IMR-90 (cell line): Measurements from ENCODE around the gene RUFY1. TPM values are rescaled to one million over a fixed set of nuclear protein-coding genes. Genes with fewer than 3 reads are reported as not detected.

Experiments
- ATAC-seq: fragments of 200-7000 bp; cut with Tn5 transposase; 2 replicates; pipeline ENCODE4 v1.9.1; 2020; ENCODE audit warnings: low read depth, mild to moderate bottlenecking, moderate library complexity
- BruUV-seq: library from RNA; stranded (reverse); fragments of 400-500 nt; replicated peaks from 2 replicates; lab custom pipeline; 2021; lab: Mats Ljungman, UMichigan
- CTCF ChIA-PET: fragments of 300-600 bp; formaldehyde crosslinking; extraction: SDS; loops from one replicate; lab custom pipeline; 2021; ENCODE audit warnings: antibody characterized with exemption; lab: Yijun Ruan, JAX
- POLR2A ChIA-PET: fragments of 300-600 bp; sonication (Branson Sonifier 250); formaldehyde crosslinking; loops from one replicate; lab custom pipeline; 2022; ENCODE audit warnings: antibody characterized with exemption; ENCODE audit not compliant: unreplicated experiment; lab: Charles Lee
- DNase-seq: peaks from one replicate; pipeline ENCODE4 v3.0.0; 2013
- H2AFZ ChIP-seq: replicated peaks from 2 replicates; pipeline ENCODE3; 2013; ENCODE audit warnings: low read length, mild to moderate bottlenecking; ENCODE audit not compliant: poor library complexity
- H2AK5ac ChIP-seq: 2 replicates; pipeline ENCODE4 v1.6.1; 2013; ENCODE audit warnings: low read depth, low read length, inconsistent platforms
- H2AK9ac ChIP-seq: replicated peaks from 2 replicates; pipeline ENCODE3; 2013; ENCODE audit warnings: mild to moderate bottlenecking, low read depth, low read length, moderate library complexity; ENCODE audit not compliant: poor library complexity
- H2BK120ac ChIP-seq: 2 replicates; pipeline ENCODE4 v1.6.1; 2013; ENCODE audit warnings: low read depth, low read length, inconsistent platforms
- H2BK15ac ChIP-seq: 3 replicates; pipeline ENCODE4 v1.6.1; 2013; ENCODE audit warnings: low read depth, low read length, inconsistent platforms
- H2BK20ac ChIP-seq: 2 replicates; pipeline ENCODE4 v1.6.1; 2013; ENCODE audit warnings: low read depth, mild to moderate bottlenecking, inconsistent platforms, low read length, moderate library complexity
- H2BK5ac ChIP-seq: 2 replicates; pipeline ENCODE4 v1.6.1; 2013; ENCODE audit warnings: mild to moderate bottlenecking, low read depth, low read length, inconsistent platforms; ENCODE audit not compliant: poor library complexity, severe bottlenecking
- H3K14ac ChIP-seq: replicated peaks from 2 replicates; pipeline ENCODE4 v1.6.1; 2013; ENCODE audit warnings: low read depth, low read length, inconsistent platforms
- H3K18ac ChIP-seq: 2 replicates; pipeline ENCODE4 v1.6.1; 2013; ENCODE audit warnings: low read depth, low read length, control low read depth
- H3K23ac ChIP-seq: 2 replicates; pipeline ENCODE4 v1.6.1; 2013; ENCODE audit warnings: low read depth, low read length, inconsistent platforms
- H3K27ac ChIP-seq: 2 replicates; pipeline ENCODE4 v1.5.1; 2013; ENCODE audit warnings: mild to moderate bottlenecking, control low read depth, low read length; ENCODE audit not compliant: insufficient read depth
- H3K27me3 ChIP-seq: 2 replicates; pipeline ENCODE4 v1.6.1; 2013; ENCODE audit warnings: low read length; ENCODE audit not compliant: control insufficient read depth, insufficient read depth
- H3K36me3 ChIP-seq: 2 replicates; pipeline ENCODE4 v1.6.1; 2013; ENCODE audit warnings: low read length, mixed read lengths; ENCODE audit not compliant: control insufficient read depth, insufficient read depth
- H3K4ac ChIP-seq: 2 replicates; pipeline ENCODE4 v1.6.1; 2013; ENCODE audit warnings: low read depth, low read length, inconsistent platforms
- H3K4me1 ChIP-seq: 2 replicates; pipeline ENCODE4 v1.6.1; 2013; ENCODE audit warnings: low read length, mixed read lengths; ENCODE audit not compliant: control insufficient read depth, insufficient read depth
- H3K4me2 ChIP-seq: 2 replicates; pipeline ENCODE4 v1.6.1; 2013; ENCODE audit warnings: low read depth, mild to moderate bottlenecking, control low read depth, low read length, moderate library complexity
- H3K4me3 ChIP-seq: 2 replicates; pipeline ENCODE4 v1.5.1; 2013; ENCODE audit warnings: low read depth, mild to moderate bottlenecking, control low read depth, low read length, moderate library complexity; ENCODE audit not compliant: insufficient read depth
- H3K56ac ChIP-seq: 2 replicates; pipeline ENCODE4 v1.6.1; 2013; ENCODE audit warnings: low read length, inconsistent platforms; ENCODE audit not compliant: insufficient read depth; ENCODE audit errors: extremely low read depth
- H3K79me1 ChIP-seq, 2 experiments: 2 replicates each; pipeline ENCODE4 v1.6.1; 2013; ENCODE audit warnings: low read length in 2 of 2, inconsistent platforms in 1 of 2, low read depth in 1 of 2
- H3K9ac ChIP-seq: 2 replicates; pipeline ENCODE4 v1.6.1; 2013; ENCODE audit warnings: low read depth, low read length, control low read depth
- H3K9me1 ChIP-seq: 2 replicates; pipeline ENCODE4 v1.6.1; 2013; ENCODE audit warnings: low read length, inconsistent platforms; ENCODE audit not compliant: insufficient read depth
- H3K9me3 ChIP-seq: 2 replicates; pipeline ENCODE4 v1.6.1; 2013; ENCODE audit warnings: low read length; ENCODE audit not compliant: control insufficient read depth, insufficient read depth
- H4K20me1 ChIP-seq: 2 replicates; pipeline ENCODE4 v1.6.1; 2013; ENCODE audit warnings: low read length, inconsistent platforms; ENCODE audit not compliant: insufficient read depth
- H4K5ac ChIP-seq: 2 replicates; pipeline ENCODE4 v1.6.1; 2013; ENCODE audit warnings: mild to moderate bottlenecking, low read depth, low read length, control low read depth
- H4K8ac ChIP-seq, 2 experiments: 2 replicates each; pipeline ENCODE4 v1.6.1; 2013; ENCODE audit warnings: low read depth in 2 of 2, low read length in 2 of 2, control low read depth in 1 of 2, inconsistent platforms in 1 of 2
- H4K91ac ChIP-seq: 2 replicates; pipeline ENCODE4 v1.6.1; 2013; ENCODE audit warnings: low read depth, low read length, inconsistent platforms; ENCODE audit not compliant: insufficient read depth
- CEBPB ChIP-seq: IDR thresholded peaks from 2 replicates; pipeline ENCODE4 v1.6.1; 2012; ENCODE audit warnings: low read depth, low read length, improper control_type of control experiment
- CHD1 ChIP-seq: IDR thresholded peaks from 2 replicates; pipeline ENCODE4 v1.6.1; 2012; ENCODE audit warnings: low read depth, low read length, improper control_type of control experiment
- CTCF ChIP-seq: conservative IDR thresholded peaks from 2 replicates; pipeline ENCODE4 v1.5.1; 2012; ENCODE audit warnings: mild to moderate bottlenecking, low read depth, low read length, improper control_type of control experiment
- FOS ChIP-seq: fragments of 150-350 bp; IDR thresholded peaks from 2 replicates; pipeline ENCODE4 v1.6.1; 2016; ENCODE audit warnings: low read depth, low read length
- MAFK ChIP-seq: IDR thresholded peaks from 2 replicates; pipeline ENCODE4 v1.6.1; 2012; ENCODE audit warnings: low read depth, low read length, improper control_type of control experiment
- MAZ ChIP-seq: IDR thresholded peaks from 2 replicates; pipeline ENCODE4 v1.6.1; 2012; ENCODE audit warnings: low read depth, mild to moderate bottlenecking, low read length, improper control_type of control experiment, moderate library complexity, borderline replicate concordance
- MXI1 ChIP-seq: IDR thresholded peaks from 2 replicates; pipeline ENCODE4 v1.6.1; 2012; ENCODE audit warnings: low read depth, mild to moderate bottlenecking, low read length, moderate library complexity, borderline replicate concordance
- NFE2L2 ChIP-seq: fragments of 150-350 bp; IDR thresholded peaks from 2 replicates; pipeline ENCODE4 v1.6.1; 2016; ENCODE audit warnings: low read depth, mild to moderate bottlenecking, low read length
- RAD21 ChIP-seq: IDR thresholded peaks from 2 replicates; pipeline ENCODE4 v1.6.1; 2012; ENCODE audit warnings: low read length, improper control_type of control experiment
- RCOR1 ChIP-seq: IDR thresholded peaks from 2 replicates; pipeline ENCODE4 v1.6.1; 2012; ENCODE audit warnings: mild to moderate bottlenecking, low read length, improper control_type of control experiment; ENCODE audit not compliant: insufficient replicate concordance
- RFX5 ChIP-seq: IDR thresholded peaks from 2 replicates; pipeline ENCODE4 v1.8.0; 2012; ENCODE audit warnings: low read depth, mild to moderate bottlenecking, low read length, moderate library complexity
- SMC3 ChIP-seq: fragments of 150-350 bp; IDR thresholded peaks from 2 replicates; pipeline ENCODE4 v1.6.1; 2016; ENCODE audit warnings: low read depth, mild to moderate bottlenecking, antibody characterized with exemption, low read length, moderate library complexity
- WGBS, 2 experiments: methylation state at CpG; one replicate each; pipeline versions ENCODE4 v1.1.5 to v1.1.7; 2013; ENCODE audit warnings: missing lambda C conversion rate in 2 of 2; ENCODE audit not compliant: insufficient read length in 1 of 2; ENCODE audit errors: extremely low coverage in 2 of 2; 5-methylcytosine and 5-hydroxymethylcytosine counted together
- dilution Hi-C: fragments of 300-500 bp; cut with HindIII; formaldehyde crosslinking; loops from one replicate; pipeline ENCODE4 v1.14.3; 2018; ENCODE audit warnings: low sequenced_read_pairs; ENCODE audit not compliant: unreplicated experiment
- in situ Hi-C: fragments of 300-500 bp; cut with MboI; formaldehyde crosslinking; loops from 3 replicates; pipeline ENCODE4 v1.14.3; 2019; ENCODE audit warnings: low sequenced_read_pairs, inconsistent platforms, mixed read lengths
- intact Hi-C: fragments of 100-400 bp; cut with micrococcal nuclease; formaldehyde crosslinking; loops from 2 replicates; pipeline ENCODE4 v1.10.0; 2022
- polyA plus RNA-seq, 3 experiments: library from polyadenylated mRNA; depleted of rRNA; stranded (reverse); fragments of >200 nt; gene quantifications; 2 replicates each; pipeline ENCODE4 v1.2.3, GENCODE V29; 2012; ENCODE audit warnings: low replicate concordance in 1 of 3
- total RNA-seq: library from RNA; depleted of rRNA; stranded (reverse); fragments of >200 nt; gene quantifications from 2 replicates; pipeline ENCODE4 v1.2.3, GENCODE V29; 2012
- TF ChIP-seq, protein P1 (sequence below): fragments of 150-350 bp; IDR thresholded peaks from 2 replicates; pipeline ENCODE4 v1.6.1; 2016; ENCODE audit warnings: low read depth, mild to moderate bottlenecking, low read length, moderate library complexity, borderline replicate concordance

Gene RUFY1
- total and polyA plus RNA-seq, 2 of the 4 experiments (the other 2 are of a cell fraction), result 19.5 to 21.8 TPM

DNA sequence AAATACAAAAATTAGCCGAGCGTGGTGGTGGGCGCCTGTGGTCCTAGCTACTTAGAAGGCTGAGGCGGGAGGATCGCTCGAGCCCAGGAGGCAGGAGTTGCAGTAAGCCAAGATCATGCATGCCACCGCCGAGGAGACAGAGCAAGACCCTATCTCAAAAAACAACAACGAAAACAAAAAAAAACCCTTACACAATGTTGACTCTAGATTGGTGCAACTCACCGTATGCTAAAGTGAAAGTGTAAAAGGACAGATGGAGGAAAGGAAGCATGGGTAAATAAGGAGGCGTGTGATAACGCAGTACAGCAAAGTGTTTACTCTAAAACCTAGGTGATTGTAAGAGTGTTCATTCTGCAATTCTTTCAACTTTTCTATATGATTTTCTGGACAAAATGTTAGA, 15.9 kb upstream of the RUFY1 start:
- H3K4me1 ChIP-seq, result no peaks in the 10 kb centered on the region
- no peak overlapping the region for H4K5ac ChIP-seq
- WGBS, 2 experiments, result no CpG with 5 or more reads among the region's 12 CpGs
- no TSS peak for BruUV-seq
- CTCF ChIA-PET, result no interaction called here
- no peak overlapping the region for H3K23ac ChIP-seq
- POLR2A ChIA-PET, result no interaction called here
- no peaks in the 10 kb centered on the region for H3K9me3 ChIP-seq
- no peak overlapping the region for H3K4ac ChIP-seq
- no peak overlapping the region for H2AK5ac ChIP-seq
- H3K27me3 ChIP-seq, result no peaks in the 10 kb centered on the region
- no peak overlapping the region for H3K4me3 ChIP-seq
- DNase-seq (no peak), ATAC-seq (no peak)
- no peaks in the 10 kb centered on the region for H3K79me1 ChIP-seq
- no peak overlapping the region for H4K8ac ChIP-seq
- H4K91ac ChIP-seq, result no peak overlapping the region
- no peak overlapping the region for H3K27ac ChIP-seq
- dilution Hi-C loops, result no loop called here
- H3K18ac ChIP-seq, result no peak overlapping the region
- H3K9me1 ChIP-seq, result no peaks in the 10 kb centered on the region
- no peaks in the 10 kb centered on the region for H3K36me3 ChIP-seq
- H2AK9ac ChIP-seq, result no peak overlapping the region
- no peak overlapping the region for H2BK120ac ChIP-seq
- no peak overlapping the region for H2BK5ac ChIP-seq
- no peak overlapping the region for H3K56ac ChIP-seq
- H3K14ac ChIP-seq, result no peak overlapping the region
- H2BK20ac ChIP-seq, result no peak overlapping the region
- intact Hi-C loops, result no loop called here
- in situ Hi-C loops, result no loop called here
- TF ChIP-seq CHD1 (no peak), MAZ (no peak), SMC3 (no peak), MXI1 (no peak), MAFK (no peak), RCOR1 (no peak), RAD21 (no peak), RFX5 (no peak), CEBPB (no peak), FOS (no peak), NFE2L2 (no peak), CTCF (no peak)
- TF ChIP-seq, protein P1, sequence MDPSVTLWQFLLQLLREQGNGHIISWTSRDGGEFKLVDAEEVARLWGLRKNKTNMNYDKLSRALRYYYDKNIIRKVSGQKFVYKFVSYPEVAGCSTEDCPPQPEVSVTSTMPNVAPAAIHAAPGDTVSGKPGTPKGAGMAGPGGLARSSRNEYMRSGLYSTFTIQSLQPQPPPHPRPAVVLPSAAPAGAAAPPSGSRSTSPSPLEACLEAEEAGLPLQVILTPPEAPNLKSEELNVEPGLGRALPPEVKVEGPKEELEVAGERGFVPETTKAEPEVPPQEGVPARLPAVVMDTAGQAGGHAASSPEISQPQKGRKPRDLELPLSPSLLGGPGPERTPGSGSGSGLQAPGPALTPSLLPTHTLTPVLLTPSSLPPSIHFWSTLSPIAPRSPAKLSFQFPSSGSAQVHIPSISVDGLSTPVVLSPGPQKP, result no peak
- no peak overlapping the region for H3K9ac ChIP-seq
- no peaks in the 10 kb centered on the region for H4K20me1 ChIP-seq
- H3K4me2 ChIP-seq, result no peak overlapping the region
- no peak overlapping the region for H2BK15ac ChIP-seq
- H2AFZ ChIP-seq, result no peak overlapping the region
